Pancreas (tissue), 10 donors: ENCODE data around the gene F7. TPM values are rescaled to one million over a fixed set of nuclear protein-coding genes. Genes with fewer than 3 reads are reported as not detected.

Source experiments
- ATAC-seq, 4 donors: fragments of 200-7000 bp; cut with Tn5 transposase; one replicate each; pipeline versions ENCODE4 v1.8.0 to v1.9.1; 2020; ENCODE audit warnings: mild to moderate bottlenecking in 4 of 4, moderate library complexity in 4 of 4
- DNase-seq, 6 donors: peaks; one replicate each; pipeline ENCODE4 v3.0.0-alpha.2; 2020
- FAIRE-seq: peaks from 2 replicates; lab custom pipeline; 2012; peaks lifted over from hg19 to GRCh38; lab: Jason Lieb, UNC
- H3K27ac ChIP-seq, 4 donors: fragments of 200-600 bp; sonication (generic); 1 replicate in 3 of 4; 2 replicates in 1 of 4; pipeline versions ENCODE4 v1.5.0 to v1.8.0; 2020
- H3K27me3 ChIP-seq, 4 donors: fragments of 200-600 bp; one replicate each; pipeline ENCODE4 v1.8.0; 2021
- H3K36me3 ChIP-seq, 3 donors: fragments of 200-600 bp; sonication (generic) in 1 of 3; one replicate each; pipeline versions ENCODE4 v1.5.0 to v1.8.0; 2020 to 2021
- H3K4me1 ChIP-seq, 3 donors: fragments of 200-600 bp; one replicate each; pipeline ENCODE4 v1.8.0; 2021
- H3K4me3 ChIP-seq, 4 donors: fragments of 200-600 bp; sonication (generic) in 2 of 4; one replicate each; pipeline versions ENCODE4 v1.5.0 to v1.8.0; 2020 to 2021
- H3K9me3 ChIP-seq, 4 donors: fragments of 200-600 bp; one replicate each; pipeline ENCODE4 v1.8.0; 2021
- CTCF ChIP-seq, 4 donors: fragments of 200-600 bp; sonication (generic) in 3 of 4; IDR thresholded peaks; one replicate each; pipeline versions ENCODE4 v1.5.0 to v1.8.0; 2021; ENCODE audit warnings: antibody characterized with exemption in 4 of 4
- WGBS, 2 donors: extraction: QIAGEN DNeasy Blood & Tissue Kit; methylation state at CpG; one replicate each; pipeline ENCODE4 v1.1.7; 2013; 5-methylcytosine and 5-hydroxymethylcytosine counted together
- intact Hi-C, 3 donors: fragments of 100-400 bp; cut with DNase I; formaldehyde crosslinking; loops; one replicate each; pipeline versions ENCODE4 v1.11.1 to v1.14.2; 2022
- polyA plus RNA-seq, 2 donors: library from polyadenylated mRNA; stranded (reverse); fragments of 200-250 nt; gene quantifications; one replicate each; pipeline ENCODE4 v1.2.3, GENCODE V29; 2013
- total RNA-seq, 6 donors: library from RNA; stranded (reverse); fragmentation: NEBNext Ultra II Directional in 4 of 6; extraction: Animal tissue kit (Norgen Biotek cat#: 25700) in 4 of 6; gene quantifications; one replicate each; pipeline versions ENCODE4 v1.2.1 to v1.2.4, GENCODE V29; 2021 to 2023
- donor health status: healthy with polysubstance abuse.
- donor health status: DM: no; HTN: no; CAD: no; lungs with moderate emphysema.
- donor health status: DM: no; HTN: no; CAD: no.
- donor health status: control.
- donor health status: control.
- donor health status: Bipolar disorder and iron deficiency.
- donor health status: DM: yes; HTN: yes; CAD: no.
- donor health status: DM: no; HTN: no; CAD: no.
- donor health status: DM: no; HTN: no; CAD: no.
- donor health status: DM: yes; HTN: yes; CAD: no.

Gene F7
- total and polyA plus RNA-seq, 8 donors = 0.13 to 0.96 (median 0.23) TPM; not detected in 2

- FAIRE-seq (no peak), DNase-seq (peak in 1 of 6 donors; percentile 3), ATAC-seq (no peak)
Measured at GRCh38 chr13:113112893-113113845, 7.6 kb downstream of the F7 start.

GRCh38 chr13:113113846-113114271 is 8.3 kb downstream of the F7 start:
- no peak for TF ChIP-seq CTCF (IDR thresholded peaks at IDR 0.05)
- intact Hi-C loops = no loop called here
- Histone ChIP-seq H3K27ac (no peak overlapping the region), H3K27me3 (peaks cover 0 to 10% (median 5%) of the 10 kb centered on the region in 4 donors), H3K36me3 (no peaks in the 10 kb centered on the region), H3K9me3 (no peaks in the 10 kb centered on the region), H3K4me3 (no peak overlapping the region), H3K4me1 (peaks cover 0 to 4% (median 0%) of the 10 kb centered on the region in 3 donors)
- DNase-seq = peak in 2 of 6 donors; percentile 8 to 55
- no peak for ATAC-seq
- FAIRE-seq = no peak
- WGBS, 2 donors = 80 to 82% methylated on average over 8 of the region's 8 CpGs

More at GRCh38 chr13:113112893-113113845, 7.6 kb downstream of the F7 start:
- Histone ChIP-seq H3K4me3 (no peak overlapping the region), H3K27me3 (peaks cover 0 to 10% (median 5%) of the 10 kb centered on the region in 4 donors), H3K27ac (no peak overlapping the region), H3K4me1 (peaks cover 0 to 4% (median 0%) of the 10 kb centered on the region in 3 donors), H3K36me3 (no peaks in the 10 kb centered on the region), H3K9me3 (no peaks in the 10 kb centered on the region)
- intact Hi-C loops = no loop called here
- TF ChIP-seq CTCF (IDR thresholded peaks at IDR 0.05) = no peak
- WGBS, 2 donors = 58 to 66% methylated on average over 9 of the region's 9 CpGs

- WGBS, 2 donors = 84 to 86% methylated on average over 17 of the region's 17 CpGs
- no peak overlapping the region for H3K4me3 ChIP-seq
- FAIRE-seq (no peak), ATAC-seq (no peak), DNase-seq (peak in 2 of 6 donors; percentile 37 to 51)
- H3K27ac ChIP-seq = no peak overlapping the region
- no peaks in the 10 kb centered on the region for H3K9me3 ChIP-seq
- peaks cover 0 to 4% (median 0%) of the 10 kb centered on the region in 3 donors for H3K4me1 ChIP-seq
- H3K27me3 ChIP-seq = peaks cover 0 to 9% (median 2%) of the 10 kb centered on the region in 4 donors
- no peaks in the 10 kb centered on the region for H3K36me3 ChIP-seq
- TF ChIP-seq CTCF (IDR thresholded peaks at IDR 0.05) = no peak
- intact Hi-C loops = no loop called here
Measured at GRCh38 chr13:113114511-113115362, 9.1 kb downstream of the F7 start.

- FAIRE-seq = no peak
Measured at GRCh38 chr13:113115363-113116205, 10.0 kb downstream of the F7 start.

More at GRCh38 chr13:113115363-113116205, 10.0 kb downstream of the F7 start:
- H3K4me1 ChIP-seq = peaks cover 0 to 3% (median 0%) of the 10 kb centered on the region in 3 donors
- H3K27me3 ChIP-seq = peaks cover 0 to 3% (median 1%) of the 10 kb centered on the region in 4 donors
- ATAC-seq (no peak), DNase-seq (peak in 1 of 6 donors; percentile 40)
- WGBS, 2 donors = 70 to 79% methylated on average over 21 of the region's 21 CpGs
- H3K4me3 ChIP-seq = no peak overlapping the region
- H3K27ac ChIP-seq = no peak overlapping the region
- TF ChIP-seq CTCF (IDR thresholded peaks at IDR 0.05) = no peak
- H3K36me3 ChIP-seq = no peaks in the 10 kb centered on the region
- intact Hi-C loops = no loop called here
- H3K9me3 ChIP-seq = no peaks in the 10 kb centered on the region
